Endothelial cell of umbilical vein (primary cell): ENCODE measurements around the gene MFNG. TPM values are rescaled to one million over a fixed set of nuclear protein-coding genes. Genes with fewer than 3 reads are reported as not detected.

Source experiments
- BruUV-seq: library from RNA; stranded (reverse); fragments of 400-500 nt; replicated peaks from 2 replicates; lab custom pipeline; 2021; lab: Mats Ljungman, UMichigan
- CTCF ChIA-PET: fragments of 300-600, 350-600 bp; sonication (Branson Sonifier 250); formaldehyde crosslinking; loops from one replicate; lab custom pipeline; 2021; ENCODE audit warnings: antibody characterized with exemption, inconsistent platforms; lab: Charles Lee
- POLR2A ChIA-PET: fragments of 300-600, 350-600 bp; sonication (Branson Sonifier 250); formaldehyde crosslinking; loops from one replicate; lab custom pipeline; 2021; ENCODE audit warnings: antibody characterized with exemption, inconsistent platforms; lab: Charles Lee
- DNase-seq: peaks from one replicate; pipeline ENCODE4 v3.0.0-alpha.2; 2011; ENCODE audit warnings: low read depth, low spot score
- FAIRE-seq: peaks from 2 replicates; lab custom pipeline; 2011; peaks lifted over from hg19 to GRCh38; lab: Jason Lieb, UNC
- H2AFZ ChIP-seq: 2 replicates; pipeline ENCODE4 v1.6.0; 2012; ENCODE audit warnings: low read depth, low read length, control low read depth, inconsistent platforms
- H3K27ac ChIP-seq: 2 replicates; pipeline ENCODE4 v1.5.1; 2011; ENCODE audit warnings: low read depth, mild to moderate bottlenecking, control low read depth, low read length, moderate library complexity; ENCODE audit not compliant: insufficient read depth
- H3K27me3 ChIP-seq, 2 experiments: 2 replicates each; pipeline versions ENCODE4 v1.6.0 to v1.6.1; 2011; ENCODE audit warnings: low read length in 2 of 2, mixed read lengths in 1 of 2; ENCODE audit not compliant: control insufficient read depth in 2 of 2, insufficient read depth in 2 of 2
- H3K36me3 ChIP-seq, 2 experiments: 2 replicates in 1 of 2; 3 replicates in 1 of 2; pipeline ENCODE4 v1.5.1; 2011; ENCODE audit warnings: low read length in 2 of 2, mild to moderate bottlenecking in 1 of 2, moderate library complexity in 1 of 2; ENCODE audit not compliant: control insufficient read depth in 2 of 2, insufficient read depth in 2 of 2; ENCODE audit errors: extremely low read depth in 1 of 2
- H3K4me1 ChIP-seq: 3 replicates; pipeline ENCODE4 v1.5.1; 2011; ENCODE audit warnings: mild to moderate bottlenecking, low read length; ENCODE audit not compliant: control insufficient read depth, insufficient read depth; ENCODE audit errors: extremely low read depth
- H3K4me2 ChIP-seq: 2 replicates; pipeline ENCODE4 v1.6.1; 2011; ENCODE audit warnings: low read length, control low read depth, mixed read lengths; ENCODE audit not compliant: insufficient read depth
- H3K4me3 ChIP-seq, 3 experiments: fragments of 200-600 bp in 1 of 3; sonication (generic), shearing (Covaris generic) in 1 of 3; replicated peaks in 1 of 3; 2 replicates each; pipeline ENCODE4 v1.5.1; 2011 to 2016; ENCODE audit warnings: control low read depth in 3 of 3, low read length in 3 of 3, mild to moderate bottlenecking in 2 of 3, inconsistent platforms in 1 of 3, low read depth in 1 of 3, moderate library complexity in 1 of 3; ENCODE audit not compliant: insufficient read depth in 1 of 3
- H3K79me2 ChIP-seq: 2 replicates; pipeline ENCODE4 v1.6.0; 2012; ENCODE audit warnings: low read length, inconsistent platforms; ENCODE audit not compliant: control insufficient read depth, insufficient read depth
- H3K9ac ChIP-seq: replicated peaks from 2 replicates; pipeline ENCODE3; 2011; ENCODE audit warnings: low read length, control low read depth; ENCODE audit not compliant: insufficient read depth; ENCODE audit errors: extremely low read depth
- H3K9me1 ChIP-seq: replicated peaks from 3 replicates; pipeline ENCODE4 v1.6.0; 2011; ENCODE audit warnings: mild to moderate bottlenecking, low read length; ENCODE audit not compliant: control insufficient read depth, insufficient read depth; ENCODE audit errors: extremely low read depth
- H3K9me3 ChIP-seq: replicated peaks from 2 replicates; pipeline ENCODE4 v1.5.1; 2012; ENCODE audit warnings: low read length, inconsistent platforms; ENCODE audit not compliant: control insufficient read depth, insufficient read depth
- H4K20me1 ChIP-seq: replicated peaks from 2 replicates; pipeline ENCODE3; 2011; ENCODE audit warnings: mild to moderate bottlenecking, low read length; ENCODE audit not compliant: control insufficient read depth, insufficient read depth; ENCODE audit errors: extremely low read depth
- CTCF ChIP-seq, 2 donors: IDR thresholded peaks; 1 replicate in 1 of 2; 2 replicates in 1 of 2; pipeline ENCODE4 v1.5.1; 2011; ENCODE audit warnings: low read length in 2 of 2, mild to moderate bottlenecking in 2 of 2, moderate library complexity in 2 of 2, control low read depth in 1 of 2, inconsistent platforms in 1 of 2, low read depth in 1 of 2; ENCODE audit not compliant: insufficient read depth in 1 of 2; ENCODE audit errors: extremely low read depth in 1 of 2
- EZH2 ChIP-seq: IDR thresholded peaks from 2 replicates; pipeline ENCODE4 v1.6.1; 2012; ENCODE audit warnings: borderline replicate concordance, low read depth, mild to moderate bottlenecking, moderate library complexity, low read length, inconsistent platforms; ENCODE audit not compliant: severe bottlenecking
- FOS ChIP-seq: IDR thresholded peaks from 2 replicates; pipeline ENCODE4 v1.6.1; 2011; ENCODE audit warnings: mild to moderate bottlenecking, low read length, moderate library complexity, borderline replicate concordance; ENCODE audit not compliant: insufficient read depth
- GATA2 ChIP-seq: IDR thresholded peaks from 2 replicates; pipeline ENCODE4 v1.7.0; 2011; ENCODE audit warnings: low read depth, mild to moderate bottlenecking, moderate library complexity, mixed read lengths, low read length; ENCODE audit not compliant: insufficient read length, insufficient read depth
- JUN ChIP-seq: IDR thresholded peaks from 2 replicates; pipeline ENCODE4 v1.6.1; 2011; ENCODE audit warnings: borderline replicate concordance, low read depth; ENCODE audit not compliant: insufficient read length, insufficient read depth
- MAX ChIP-seq: IDR thresholded peaks from 2 replicates; pipeline ENCODE4 v1.6.1; 2011; ENCODE audit not compliant: insufficient read depth, insufficient read length
- MYC ChIP-seq: IDR thresholded peaks from one replicate; pipeline ENCODE4 v1.6.1; 2011; ENCODE audit warnings: mild to moderate bottlenecking, low read depth, low read length
- POLR2A ChIP-seq: IDR thresholded peaks from 2 replicates; pipeline ENCODE4 v1.6.1; 2012; ENCODE audit warnings: low read depth, mild to moderate bottlenecking, control low read depth, low read length
- POLR2AphosphoS5 ChIP-seq: IDR thresholded peaks from 2 replicates; pipeline ENCODE4 v1.6.1; 2012; ENCODE audit warnings: low read depth, mild to moderate bottlenecking, control low read depth, low read length, moderate library complexity; ENCODE audit not compliant: insufficient read depth
- dilution Hi-C: fragments of 300-500 bp; cut with MboI; formaldehyde crosslinking; loops from one replicate; pipeline ENCODE4 v1.15.0; 2019; ENCODE audit warnings: low sequenced_read_pairs; ENCODE audit not compliant: extremely low pct_ligation_motif_present
- intact Hi-C: fragments of 100-400 bp; cut with micrococcal nuclease; formaldehyde crosslinking; loops from one replicate; pipeline ENCODE4 v1.10.0; 2022
- polyA plus RNA-seq, 4 experiments: library from polyadenylated mRNA; depleted of rRNA in 3 of 4; stranded (reverse) in 3 of 4; unstranded in 1 of 4; fragments of >200 nt; gene quantifications; 2 replicates each; pipeline versions ENCODE4 v1.2.1 to v1.2.3, GENCODE V29; 2011 to 2012; ENCODE audit warnings: missing spikeins in 1 of 4
- total RNA-seq: library from RNA; stranded (reverse); gene quantifications from 2 replicates; pipeline ENCODE4 v1.2.3, GENCODE V29; 2021

Gene MFNG
- total and polyA plus RNA-seq, 2 donors (not counting 3 experiments of a cell fraction or from before 2014, with no cell fraction given) = 188 to 257 TPM

- no peak overlapping the region for H3K27ac ChIP-seq
- H3K4me1 ChIP-seq = peaks cover 8% of the 10 kb centered on the region
- no peaks in the 10 kb centered on the region for H3K9me3 ChIP-seq
- peak overlapping the region; percentile 16 for H2AFZ ChIP-seq
- FAIRE-seq (peak; percentile 54), DNase-seq (peak; percentile 26)
- no peaks in the 10 kb centered on the region for H3K9me1 ChIP-seq
- no peaks in the 10 kb centered on the region for H3K36me3 ChIP-seq
- no peaks in the 10 kb centered on the region for H3K79me2 ChIP-seq
- no peaks in the 10 kb centered on the region for H4K20me1 ChIP-seq
- no peak overlapping the region for H3K9ac ChIP-seq
- peak overlapping the region; percentile 61 for H3K4me2 ChIP-seq
- CTCF ChIA-PET = interaction anchor here (0.9 to 1.3 kb wide), 6 partner anchors 9 to 102 kb away, joined by 3 to 8 read pairs (median 3); no protein-coding TSS in a partner anchor
- peaks cover 0 to 14% of the 10 kb centered on the region in 2 experiments for H3K27me3 ChIP-seq
- BruUV-seq = no TSS peak
- dilution Hi-C loops = no loop called here
- H3K4me3 ChIP-seq = peak overlapping the region; percentile 3 to 11 (median 7)
- POLR2A ChIA-PET = no interaction called here
- intact Hi-C loops = no loop called here
- peak; percentile 19 for TF ChIP-seq EZH2
- TF ChIP-seq MYC = no peak
Observed at GRCh38 chr22:37419969-37420685, 66.1 kb downstream of the MFNG start.

GRCh38 chr22:37419370-37419968 lies 66.7 kb downstream of the MFNG start:
- no peak overlapping the region for H3K9ac ChIP-seq
- no peaks in the 10 kb centered on the region for H3K9me3 ChIP-seq
- intact Hi-C loops = no loop called here
- no peaks in the 10 kb centered on the region for H3K36me3 ChIP-seq
- peak overlapping the region in 2 of 3 experiments; percentile 3 to 11 for H3K4me3 ChIP-seq
- FAIRE-seq = no peak
- TF ChIP-seq GATA2 = no peak
- TF ChIP-seq POLR2AphosphoS5 = no peak
- no peak for TF ChIP-seq CTCF (IDR thresholded peaks at IDR 0.05; ENCODE audit: extremely low read depth in 1 of 2, insufficient read depth in 1 of 2, low read depth in 1 of 2, low read length in 2 of 2)
- TF ChIP-seq POLR2A = no peak
- no peak for TF ChIP-seq JUN
- no peak for TF ChIP-seq MAX
- TF ChIP-seq EZH2 = no peak
- no peak for TF ChIP-seq MYC
- TF ChIP-seq FOS = no peak
- H3K27me3 ChIP-seq = peaks cover 0 to 14% of the 10 kb centered on the region in 2 experiments
- H4K20me1 ChIP-seq = no peaks in the 10 kb centered on the region
- no peaks in the 10 kb centered on the region for H3K79me2 ChIP-seq
- H3K9me1 ChIP-seq = no peaks in the 10 kb centered on the region
- H3K4me2 ChIP-seq = peak overlapping the region; percentile 23
- POLR2A ChIA-PET = no interaction called here
- H2AFZ ChIP-seq = no peak overlapping the region
- BruUV-seq = no TSS peak
- dilution Hi-C loops = no loop called here
- peaks cover 8% of the 10 kb centered on the region for H3K4me1 ChIP-seq
- H3K27ac ChIP-seq = no peak overlapping the region
- CTCF ChIA-PET = no interaction called here
- no peak for DNase-seq
